GM18507 (cell line): ENCODE results near the gene DRC3.

Source experiments
- DNase-seq: peaks from one replicate; pipeline ENCODE4 v3.0.0; 2011; ENCODE audit warnings: low read depth; ENCODE audit not compliant: insufficient read length; ENCODE audit errors: extremely low spot score
- FAIRE-seq: peaks from 2 replicates; lab custom pipeline; 2011; peaks lifted over from hg19 to GRCh38; lab: Jason Lieb, UNC

DRC3 gene

GRCh38 chr17:18009609-18010420 is 37.2 kb downstream of the DRC3 start:
- FAIRE-seq = no peak

DNA sequence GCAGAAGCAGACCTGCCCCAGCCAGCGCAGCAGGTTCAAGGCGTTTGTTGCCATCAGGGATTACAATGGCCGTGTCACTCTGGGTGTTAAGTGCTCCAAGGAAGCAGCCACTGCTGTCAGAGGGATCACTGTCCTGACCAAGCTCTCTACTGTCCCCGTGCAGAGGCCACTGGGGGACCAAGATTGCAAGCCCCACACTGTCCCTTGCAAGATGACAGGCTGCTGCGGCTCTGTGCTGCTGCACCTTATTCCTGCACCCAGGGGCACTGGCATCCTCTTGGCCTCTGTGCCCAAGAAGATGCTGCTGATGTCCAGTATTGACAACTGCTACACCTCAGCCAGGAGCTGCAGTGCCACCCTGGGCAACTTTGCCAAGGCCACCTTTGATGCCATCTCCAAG is 38.6 kb downstream of the DRC3 start:
- no peak for FAIRE-seq
- DNase-seq = no peak

More at GRCh38 chr17:18009609-18010420, 37.2 kb downstream of the DRC3 start:
- no peak for DNase-seq

GRCh38 chr17:18014006-18014405 is 41.3 kb downstream of the DRC3 start:
- FAIRE-seq (no peak), DNase-seq (no peak)

- FAIRE-seq = no peak
- DNase-seq = no peak
Measured at GRCh38 chr17:18015593-18015992, 42.9 kb downstream of the DRC3 start.

- FAIRE-seq = no peak
Measured at GRCh38 chr17:18016426-18016825, 43.8 kb downstream of the DRC3 start.

GRCh38 chr17:18017958-18018357 is 45.3 kb downstream of the DRC3 start:
- DNase-seq = no peak
- no peak for FAIRE-seq

More at GRCh38 chr17:18016426-18016825, 43.8 kb downstream of the DRC3 start:
- DNase-seq = no peak

DNA sequence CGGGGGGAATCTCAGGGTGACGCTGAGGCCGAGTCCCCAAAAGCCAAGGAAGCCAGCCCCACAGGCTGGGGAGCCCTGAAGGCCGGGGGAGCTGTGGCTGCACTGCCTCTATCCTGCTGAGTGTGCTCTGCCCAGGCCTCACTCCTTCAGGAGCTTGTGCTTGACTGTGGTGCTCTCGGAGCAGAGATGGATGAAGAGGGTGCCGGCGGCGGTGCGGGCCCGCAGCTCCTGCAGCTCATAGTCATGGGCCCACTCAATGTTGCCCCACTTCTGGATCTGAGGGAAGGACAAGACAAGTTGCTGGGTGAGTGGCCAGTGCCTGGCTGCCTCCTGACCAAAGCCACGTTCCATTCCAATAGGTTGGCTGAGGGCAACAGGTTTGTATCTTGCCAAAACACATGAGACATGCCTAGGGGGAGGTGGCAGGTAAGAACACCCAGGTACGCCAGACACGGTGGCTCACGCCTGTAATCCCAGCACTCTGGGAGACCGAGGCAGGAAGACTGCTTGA is 45.8 kb downstream of the DRC3 start:
- FAIRE-seq (no peak), DNase-seq (no peak)

DNA sequence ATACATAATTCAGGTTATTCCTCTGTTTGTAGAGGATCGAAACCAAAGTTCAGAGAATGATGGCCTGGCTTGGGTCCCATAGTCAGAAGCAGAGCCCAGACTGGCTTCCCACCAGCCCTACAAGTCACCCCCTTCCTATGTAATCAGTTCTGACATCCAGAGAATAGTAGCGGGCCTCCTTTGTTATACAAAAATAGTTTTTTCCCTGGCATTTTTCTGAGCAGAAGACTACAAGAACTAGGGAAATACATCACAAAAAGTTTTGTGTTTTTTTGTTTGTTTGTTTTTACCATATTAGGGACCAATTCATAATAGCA is 47.1 kb downstream of the DRC3 start:
- no peak for DNase-seq
- FAIRE-seq = no peak

- FAIRE-seq (no peak), DNase-seq (no peak)
Measured at GRCh38 chr17:18020971-18021370, 48.3 kb downstream of the DRC3 start.

- DNase-seq (no peak), FAIRE-seq (no peak)
Measured at GRCh38 chr17:18021372-18021771, 48.7 kb downstream of the DRC3 start.

DNA sequence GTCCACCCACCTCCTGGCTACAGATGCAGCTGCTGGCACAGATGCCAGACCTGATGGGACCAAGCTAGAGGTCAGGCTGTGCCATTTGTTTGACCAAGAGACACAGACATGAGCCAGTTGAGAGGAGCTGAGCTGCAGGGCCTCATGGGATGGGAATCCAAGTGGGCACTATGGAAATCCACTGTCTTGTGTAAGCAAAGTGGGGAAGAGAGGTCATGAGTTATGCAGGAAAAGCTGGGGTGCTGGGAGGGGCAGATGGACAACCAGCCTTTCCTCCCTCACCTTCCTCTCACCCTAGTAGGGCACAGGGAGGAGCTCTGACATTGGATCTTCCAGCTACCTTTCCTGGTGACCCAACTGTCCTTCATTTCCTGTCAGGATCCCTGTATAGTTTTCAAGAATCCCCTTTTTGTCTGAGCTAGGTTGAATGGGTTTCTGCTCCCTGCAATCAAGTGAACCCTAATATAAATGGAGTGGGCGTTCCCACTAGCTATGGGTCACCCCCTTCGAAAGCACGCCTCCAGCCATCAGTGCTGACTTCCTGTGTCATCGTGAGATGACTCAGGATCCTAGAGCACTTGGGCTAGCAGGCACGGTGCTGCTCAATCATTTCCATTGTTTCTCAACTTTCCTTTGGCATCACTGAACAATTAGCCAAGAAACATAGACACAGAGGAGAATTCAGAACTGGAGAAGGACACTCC is 52.7 kb downstream of the DRC3 start:
- DNase-seq = peak; percentile 61
- peak; percentile 95 for FAIRE-seq

- DNase-seq (no peak), FAIRE-seq (no peak)
Measured at GRCh38 chr17:18025945-18026776, 53.5 kb downstream of the DRC3 start.

GRCh38 chr17:18027280-18027679 is 54.6 kb downstream of the DRC3 start:
- FAIRE-seq (no peak), DNase-seq (no peak)

DNA sequence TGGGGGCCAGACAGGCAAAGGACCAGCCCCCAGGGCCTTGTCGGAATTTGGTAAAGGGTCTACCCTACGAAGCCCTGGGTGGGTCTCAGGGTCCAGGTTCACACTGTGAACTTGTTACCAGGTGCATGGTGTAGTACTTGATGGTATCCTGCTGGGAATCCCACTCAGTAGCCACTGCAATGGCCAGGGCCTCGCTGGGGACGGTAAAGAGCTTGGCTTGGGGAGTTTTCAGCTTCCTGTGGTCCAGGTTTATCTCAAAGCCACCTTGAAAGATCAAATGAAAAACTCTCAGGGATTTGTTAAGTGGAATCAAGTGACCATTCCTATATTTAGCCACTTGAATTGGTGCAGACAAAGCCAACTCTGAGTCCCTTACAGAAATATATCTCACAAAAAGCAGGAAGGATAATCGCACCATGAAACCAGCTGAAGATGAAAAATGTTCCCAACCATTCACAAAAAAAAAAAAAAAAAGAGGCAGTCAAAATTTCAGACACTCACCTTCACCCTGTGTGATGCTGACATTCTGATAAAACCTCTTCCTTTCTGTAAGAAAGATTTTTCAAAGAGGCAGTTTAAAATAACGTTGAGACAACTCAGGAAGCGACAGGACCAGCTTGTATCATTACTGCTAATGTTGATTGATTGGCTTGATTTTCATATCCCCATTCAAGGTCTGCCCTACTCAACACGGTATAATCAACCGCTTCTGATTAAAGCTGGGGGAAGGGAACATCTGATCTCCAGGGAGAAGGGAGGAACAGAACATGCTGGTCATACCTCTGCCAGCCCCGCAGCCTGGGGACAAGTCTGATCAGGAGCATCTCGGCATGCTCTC is 55.7 kb downstream of the DRC3 start:
- DNase-seq (no peak), FAIRE-seq (no peak)

DNA sequence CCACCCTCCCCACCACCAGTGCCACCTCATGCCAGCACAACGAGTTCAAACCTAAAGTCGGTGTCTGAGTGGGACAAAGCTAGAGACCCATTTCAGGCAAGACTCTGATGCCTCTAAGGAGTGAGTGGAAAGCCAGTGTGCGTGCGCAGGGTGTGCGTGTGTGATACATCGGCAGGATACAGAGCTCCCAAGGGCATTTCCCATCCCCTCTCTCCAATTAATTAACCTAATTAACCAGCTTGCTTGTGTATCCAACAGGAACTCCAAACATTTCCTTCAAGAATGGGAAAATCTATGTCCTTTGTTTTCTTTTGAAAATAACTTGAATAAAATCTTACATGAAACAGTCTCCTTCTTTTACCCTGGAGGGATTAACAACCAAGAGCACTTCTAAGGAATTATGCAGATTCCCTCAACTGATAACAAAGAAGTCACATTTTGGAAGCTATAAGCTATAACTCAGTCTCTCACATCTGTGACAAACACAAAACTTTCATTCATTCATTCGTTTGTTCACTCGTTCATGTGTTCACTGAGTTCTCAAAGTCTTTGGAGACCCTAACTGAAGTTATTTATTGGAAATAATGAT is 56.4 kb downstream of the DRC3 start:
- DNase-seq (no peak), FAIRE-seq (no peak)

DNA sequence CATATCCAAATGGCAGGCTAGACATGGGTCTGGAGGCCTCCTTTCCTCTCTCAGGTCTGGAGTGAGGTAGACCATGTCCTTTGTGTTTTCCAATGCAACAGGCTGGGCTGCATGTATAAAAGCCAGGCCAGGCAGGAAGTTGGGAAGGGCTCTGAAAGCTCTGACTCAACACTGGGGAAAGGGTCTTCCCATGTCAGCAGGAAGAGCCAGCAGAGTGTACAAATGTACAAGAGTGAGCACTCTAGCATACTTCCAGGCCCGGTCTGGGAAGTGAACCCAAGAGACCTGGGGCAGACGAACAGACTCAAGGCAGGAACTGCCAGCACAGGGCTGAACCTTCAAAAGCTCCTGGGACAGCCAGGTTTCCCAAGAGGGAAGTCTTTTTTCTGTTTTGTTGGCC is 59.3 kb downstream of the DRC3 start:
- FAIRE-seq (no peak), DNase-seq (no peak)

- peak; percentile 96 for FAIRE-seq
Measured at GRCh38 chr17:18033442-18034099, 60.9 kb downstream of the DRC3 start.

DNA sequence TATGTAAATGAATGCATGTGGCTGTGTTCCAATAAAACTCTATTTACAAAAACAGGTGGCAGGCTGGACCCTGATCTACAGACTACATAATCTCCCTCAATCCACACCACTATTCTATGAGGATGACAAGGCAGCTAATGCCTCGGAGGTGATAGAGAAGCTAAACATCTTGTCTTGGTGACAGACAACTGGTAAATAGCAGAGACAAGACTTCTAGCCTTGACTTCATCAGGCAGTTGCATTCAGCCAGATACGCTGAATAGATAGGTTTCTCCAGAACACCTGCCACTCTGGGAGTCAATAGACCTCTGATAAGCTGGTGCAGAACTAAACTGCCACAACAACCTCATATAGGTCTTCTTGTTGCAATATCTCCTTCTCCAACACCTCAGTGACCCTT is 63.0 kb downstream of the DRC3 start:
- DNase-seq (no peak), FAIRE-seq (no peak)

More at GRCh38 chr17:18033442-18034099, 60.9 kb downstream of the DRC3 start:
- no peak for DNase-seq
